ENCODE results near the gene FGFR2. TPM values are rescaled to one million over a fixed set of nuclear protein-coding genes. Genes with fewer than 3 reads are reported as not detected.

FGFR2 gene
- total RNA-seq, 2 experiments from 2014 or later = 0.14 to 0.22 TPM

DNA sequence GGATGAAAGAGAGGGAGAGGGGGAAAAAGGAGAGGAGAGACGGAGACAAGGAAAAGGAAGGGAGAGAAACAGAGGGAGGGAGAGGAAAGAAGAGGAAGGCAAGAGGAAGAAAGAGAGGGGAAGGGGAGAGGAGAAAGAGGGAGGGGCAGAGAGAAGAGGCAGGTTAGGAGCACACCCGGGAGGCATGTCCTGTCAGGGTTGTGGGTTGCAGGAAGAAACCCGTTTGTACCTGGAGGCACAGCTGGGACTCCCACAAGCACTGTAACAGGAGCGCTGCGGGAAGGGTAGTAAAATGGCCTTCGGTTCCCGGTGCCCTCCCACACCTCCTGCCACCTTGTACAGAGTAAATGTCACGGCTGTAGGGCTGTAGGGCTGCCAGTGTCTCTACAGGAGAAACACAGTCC is 24.7 kb downstream of the FGFR2 start:
- CTCF ChIA-PET = no interaction called here
- Mint-ChIP-seq H3K4me3 (no peak overlapping the region), H3K4me1 (ENCODE audit: low read depth) (no peaks in the 10 kb centered on the region), H3K27ac (no peak overlapping the region), H3K36me3 (ENCODE audit: low read depth) (no peaks in the 10 kb centered on the region), H3K9me3 (no peaks in the 10 kb centered on the region), H3K27me3 (no peaks in the 10 kb centered on the region)
- Histone ChIP-seq H3K9me3 (ENCODE audit: control insufficient read depth in 1 of 2, insufficient read depth in 1 of 2, low read length in 2 of 2) (peaks cover 0 to 8% of the 10 kb centered on the region in 2 experiments), H3K36me3 (ENCODE audit: insufficient read depth, low read length) (no peaks in the 10 kb centered on the region), H3K27me3 (ENCODE audit: control insufficient read depth in 1 of 2, insufficient read depth in 2 of 2, low read length in 2 of 2) (no peaks in the 10 kb centered on the region), H3K27ac (ENCODE audit: low read depth in 1 of 2, low read length in 2 of 2) (no peak overlapping the region), H3K4me3 (ENCODE audit: low read length) (no peak overlapping the region), H3K4me1 (ENCODE audit: insufficient read depth, low read length) (no peaks in the 10 kb centered on the region)
- ATAC-seq (ENCODE audit: poor library complexity) (no peak), DNase-seq (no peak)
- TF ChIP-seq, protein P1, sequence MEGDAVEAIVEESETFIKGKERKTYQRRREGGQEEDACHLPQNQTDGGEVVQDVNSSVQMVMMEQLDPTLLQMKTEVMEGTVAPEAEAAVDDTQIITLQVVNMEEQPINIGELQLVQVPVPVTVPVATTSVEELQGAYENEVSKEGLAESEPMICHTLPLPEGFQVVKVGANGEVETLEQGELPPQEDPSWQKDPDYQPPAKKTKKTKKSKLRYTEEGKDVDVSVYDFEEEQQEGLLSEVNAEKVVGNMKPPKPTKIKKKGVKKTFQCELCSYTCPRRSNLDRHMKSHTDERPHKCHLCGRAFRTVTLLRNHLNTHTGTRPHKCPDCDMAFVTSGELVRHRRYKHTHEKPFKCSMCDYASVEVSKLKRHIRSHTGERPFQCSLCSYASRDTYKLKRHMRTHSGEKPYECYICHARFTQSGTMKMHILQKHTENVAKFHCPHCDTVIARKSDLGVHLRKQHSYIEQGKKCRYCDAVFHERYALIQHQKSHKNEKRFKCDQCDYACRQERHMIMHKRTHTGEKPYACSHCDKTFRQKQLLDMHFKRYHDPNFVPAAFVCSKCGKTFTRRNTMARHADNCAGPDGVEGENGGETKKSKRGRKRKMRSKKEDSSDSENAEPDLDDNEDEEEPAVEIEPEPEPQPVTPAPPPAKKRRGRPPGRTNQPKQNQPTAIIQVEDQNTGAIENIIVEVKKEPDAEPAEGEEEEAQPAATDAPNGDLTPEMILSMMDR (IDR thresholded peaks at IDR 0.05) = no peak
- intact Hi-C loops (cut with DNase I, micrococcal nuclease) = no loop called here
- POLR2A ChIA-PET = no interaction called here

DNA sequence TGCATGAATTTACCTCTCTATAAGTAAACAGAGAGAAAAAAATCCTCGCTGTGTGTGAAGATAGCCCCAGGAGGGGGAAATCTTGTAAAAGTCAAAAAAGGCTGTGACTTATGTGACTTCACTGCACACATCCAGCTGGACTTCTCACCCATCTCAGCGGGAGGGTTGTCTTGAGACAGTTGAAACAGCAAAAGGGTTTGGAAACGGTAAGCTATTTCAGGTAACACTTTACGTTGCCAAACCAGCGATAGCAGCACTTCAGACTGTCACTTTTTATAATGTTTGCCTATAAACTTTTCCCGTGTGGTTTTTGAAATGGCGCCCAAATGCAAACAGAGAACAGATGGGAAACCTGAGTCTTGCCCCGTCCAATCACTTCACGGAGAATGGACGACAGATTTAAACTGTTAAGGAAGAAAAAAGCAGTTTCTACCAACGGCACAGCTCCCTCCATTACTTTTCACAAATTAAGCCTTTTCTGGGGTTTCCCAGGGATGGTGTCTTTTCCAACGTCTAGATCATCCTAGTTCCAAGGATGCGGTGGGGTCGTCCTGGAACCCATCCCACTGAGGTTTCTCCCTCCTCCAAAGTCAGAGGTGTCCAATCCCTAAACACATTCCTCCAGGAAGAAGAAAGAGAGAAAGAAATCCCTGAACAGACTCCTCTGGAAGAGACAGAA is 25.2 kb downstream of the FGFR2 start:
- peaks cover 0 to 8% of the 10 kb centered on the region in 2 experiments for H3K9me3 ChIP-seq (ENCODE audit: control insufficient read depth in 1 of 2, insufficient read depth in 1 of 2, low read length in 2 of 2)
- no peaks in the 10 kb centered on the region for H3K27me3 ChIP-seq (ENCODE audit: control insufficient read depth in 1 of 2, insufficient read depth in 2 of 2, low read length in 2 of 2)
- no peak overlapping the region for H3K27ac ChIP-seq (ENCODE audit: low read depth in 1 of 2, low read length in 2 of 2)
- Mint-ChIP-seq H3K36me3 (ENCODE audit: low read depth) (no peaks in the 10 kb centered on the region), H3K9me3 (no peaks in the 10 kb centered on the region), H3K27me3 (no peaks in the 10 kb centered on the region), H3K4me1 (ENCODE audit: low read depth) (no peaks in the 10 kb centered on the region), H3K4me3 (no peak overlapping the region), H3K27ac (no peak overlapping the region)
- intact Hi-C loops (cut with DNase I, micrococcal nuclease) = no loop called here
- TF ChIP-seq, protein P1 (IDR thresholded peaks at IDR 0.05) = no peak
- POLR2A ChIA-PET = no interaction called here
- ATAC-seq (ENCODE audit: poor library complexity) (no peak), DNase-seq (no peak)
- no peaks in the 10 kb centered on the region for H3K36me3 ChIP-seq (ENCODE audit: insufficient read depth, low read length)
- CTCF ChIA-PET = no interaction called here
- no peaks in the 10 kb centered on the region for H3K4me1 ChIP-seq (ENCODE audit: insufficient read depth, low read length)
- no peak overlapping the region for H3K4me3 ChIP-seq (ENCODE audit: low read length)

DNA sequence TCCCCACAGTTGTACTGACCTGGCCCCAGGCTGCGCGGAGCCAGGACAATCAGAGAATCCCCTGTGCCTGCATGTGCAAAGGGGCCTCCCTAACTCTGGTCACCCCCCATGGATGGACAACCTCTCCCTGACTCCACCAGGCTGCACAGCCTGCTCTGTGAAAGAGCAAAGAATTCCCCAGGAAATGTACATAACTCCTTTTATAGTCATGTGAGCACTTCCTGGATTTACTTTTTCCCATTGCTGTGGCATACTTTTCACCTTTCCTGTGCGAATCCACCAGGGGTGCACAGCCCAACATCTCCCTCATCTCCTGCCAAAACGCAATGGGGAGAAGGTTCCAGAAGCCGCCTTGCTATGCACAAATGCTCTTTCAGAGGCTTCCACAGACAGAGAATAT is 27.9 kb downstream of the FGFR2 start:
- Mint-ChIP-seq H3K27ac (no peak overlapping the region), H3K9me3 (no peaks in the 10 kb centered on the region), H3K36me3 (ENCODE audit: low read depth) (no peaks in the 10 kb centered on the region), H3K4me3 (no peak overlapping the region), H3K27me3 (no peaks in the 10 kb centered on the region), H3K4me1 (ENCODE audit: low read depth) (no peaks in the 10 kb centered on the region)
- Histone ChIP-seq H3K9me3 (ENCODE audit: control insufficient read depth in 1 of 2, insufficient read depth in 1 of 2, low read length in 2 of 2) (peaks cover 0 to 12% of the 10 kb centered on the region in 2 experiments), H3K27ac (ENCODE audit: low read depth in 1 of 2, low read length in 2 of 2) (no peak overlapping the region), H3K36me3 (ENCODE audit: insufficient read depth, low read length) (no peaks in the 10 kb centered on the region), H3K4me1 (ENCODE audit: insufficient read depth, low read length) (no peaks in the 10 kb centered on the region), H3K27me3 (ENCODE audit: control insufficient read depth in 1 of 2, insufficient read depth in 2 of 2, low read length in 2 of 2) (no peaks in the 10 kb centered on the region), H3K4me3 (ENCODE audit: low read length) (no peak overlapping the region)
- no peak for DNase-seq
- CTCF ChIA-PET = no interaction called here
- intact Hi-C loops (cut with DNase I, micrococcal nuclease) = no loop called here
- TF ChIP-seq, protein P1 (IDR thresholded peaks at IDR 0.05) = no peak
- no peak for ATAC-seq (ENCODE audit: poor library complexity)
- POLR2A ChIA-PET = no interaction called here

All from CD4-positive, alpha-beta T cell (primary cell).